Suprapubic skin (tissue), 4 donors: Measurements from ENCODE around the gene SLC6A7. TPM values are rescaled to one million over a fixed set of nuclear protein-coding genes. Genes with fewer than 3 reads are reported as not detected.

Experiments used
- DNase-seq, 2 donors: peaks; one replicate each; pipeline ENCODE4 v3.0.0-alpha.2; 2019; ENCODE audit warnings: low spot score in 2 of 2
- H3K27ac ChIP-seq: fragments of 200-600 bp; sonication (generic); one replicate; pipeline ENCODE4 v1.5.1; 2019
- H3K27me3 ChIP-seq: fragments of 200-600 bp; sonication (generic); one replicate; pipeline ENCODE4 v1.5.1; 2019
- H3K36me3 ChIP-seq: fragments of 200-600 bp; sonication (generic); one replicate; pipeline ENCODE4 v1.5.1; 2019
- H3K4me1 ChIP-seq: fragments of 200-600 bp; sonication (generic); one replicate; pipeline ENCODE4 v1.5.1; 2019
- H3K4me3 ChIP-seq: fragments of 200-600 bp; sonication (generic); one replicate; pipeline ENCODE4 v1.5.1; 2019; ENCODE audit warnings: mild to moderate bottlenecking
- H3K9me3 ChIP-seq: fragments of 200-600 bp; sonication (generic); one replicate; pipeline ENCODE4 v1.5.1; 2019
- EP300 ChIP-seq: sonication (generic); formaldehyde crosslinking; IDR thresholded peaks from one replicate; pipeline ENCODE4 v1.6.1; 2017; ENCODE audit warnings: antibody characterized with exemption
- POLR2A ChIP-seq, 2 donors: fragments of 450-650 bp; IDR thresholded peaks; one replicate each; pipeline ENCODE4 v1.6.1; 2017; ENCODE audit warnings: antibody characterized with exemption in 2 of 2, mild to moderate bottlenecking in 2 of 2, moderate library complexity in 2 of 2
- POLR2AphosphoS5 ChIP-seq, 3 donors: sonication (generic); formaldehyde crosslinking; IDR thresholded peaks; one replicate each; pipeline ENCODE4 v1.6.1; 2017; ENCODE audit warnings: antibody characterized with exemption in 3 of 3
- WGBS: methylation state at CpG from one replicate; pipeline ENCODE4 v1.1.5; 2018; 5-methylcytosine and 5-hydroxymethylcytosine counted together
- total RNA-seq, 4 donors: library from RNA; depleted of rRNA; stranded (reverse); fragments of >200 nt; gene quantifications; one replicate each; pipeline ENCODE4 v1.1.0, GENCODE V29; 2016
- TF ChIP-seq, protein P1 (sequence below), 2 donors: fragments of 200-600 bp in 1 of 2; fragments of 450-650 bp in 1 of 2; sonication (generic) in 1 of 2; IDR thresholded peaks; one replicate each; pipeline ENCODE4 v1.5.1; 2016 to 2019; ENCODE audit warnings: antibody characterized with exemption in 2 of 2, mild to moderate bottlenecking in 1 of 2, moderate library complexity in 1 of 2

The SLC6A7 gene
- total RNA-seq, 4 donors from 2014 or later: not detected

DNA sequence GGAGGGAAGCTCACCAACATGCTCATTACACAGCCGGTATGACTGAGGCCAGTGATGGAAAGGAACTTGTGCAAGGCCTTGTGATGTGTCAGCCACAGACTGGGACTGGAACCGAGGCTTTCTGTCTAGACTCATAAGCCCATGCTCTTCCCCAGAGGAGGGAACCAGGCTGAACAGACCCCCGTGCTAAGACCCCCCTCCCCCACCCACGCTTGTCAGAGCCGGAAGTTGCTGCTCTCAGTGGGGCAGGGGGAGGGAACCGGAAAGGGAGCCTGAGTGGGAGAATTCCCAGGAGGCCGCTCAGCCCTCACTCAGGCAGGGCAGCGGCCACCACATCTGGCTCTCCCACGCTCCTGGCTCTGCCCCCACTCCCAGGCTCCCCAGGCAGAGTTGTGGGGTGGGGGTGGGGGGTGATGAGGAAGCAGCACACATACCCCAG, 30.1 kb upstream of the SLC6A7 start:
- no peak for TF ChIP-seq POLR2A (IDR thresholded peaks at IDR 0.05)
- TF ChIP-seq POLR2AphosphoS5 (IDR thresholded peaks at IDR 0.05): no peak
- no peak for TF ChIP-seq EP300
- TF ChIP-seq, protein P1, sequence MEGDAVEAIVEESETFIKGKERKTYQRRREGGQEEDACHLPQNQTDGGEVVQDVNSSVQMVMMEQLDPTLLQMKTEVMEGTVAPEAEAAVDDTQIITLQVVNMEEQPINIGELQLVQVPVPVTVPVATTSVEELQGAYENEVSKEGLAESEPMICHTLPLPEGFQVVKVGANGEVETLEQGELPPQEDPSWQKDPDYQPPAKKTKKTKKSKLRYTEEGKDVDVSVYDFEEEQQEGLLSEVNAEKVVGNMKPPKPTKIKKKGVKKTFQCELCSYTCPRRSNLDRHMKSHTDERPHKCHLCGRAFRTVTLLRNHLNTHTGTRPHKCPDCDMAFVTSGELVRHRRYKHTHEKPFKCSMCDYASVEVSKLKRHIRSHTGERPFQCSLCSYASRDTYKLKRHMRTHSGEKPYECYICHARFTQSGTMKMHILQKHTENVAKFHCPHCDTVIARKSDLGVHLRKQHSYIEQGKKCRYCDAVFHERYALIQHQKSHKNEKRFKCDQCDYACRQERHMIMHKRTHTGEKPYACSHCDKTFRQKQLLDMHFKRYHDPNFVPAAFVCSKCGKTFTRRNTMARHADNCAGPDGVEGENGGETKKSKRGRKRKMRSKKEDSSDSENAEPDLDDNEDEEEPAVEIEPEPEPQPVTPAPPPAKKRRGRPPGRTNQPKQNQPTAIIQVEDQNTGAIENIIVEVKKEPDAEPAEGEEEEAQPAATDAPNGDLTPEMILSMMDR (IDR thresholded peaks at IDR 0.05): no peak
- Histone ChIP-seq H3K4me3 (no peak overlapping the region), H3K36me3 (no peaks in the 10 kb centered on the region), H3K9me3 (no peaks in the 10 kb centered on the region), H3K27ac (peak overlapping the region; percentile 86), H3K4me1 (peaks cover 58% of the 10 kb centered on the region), H3K27me3 (peaks cover 7% of the 10 kb centered on the region)
- DNase-seq: no peak
- 61% methylated on average over 9 of the region's 9 CpGs for WGBS

DNA sequence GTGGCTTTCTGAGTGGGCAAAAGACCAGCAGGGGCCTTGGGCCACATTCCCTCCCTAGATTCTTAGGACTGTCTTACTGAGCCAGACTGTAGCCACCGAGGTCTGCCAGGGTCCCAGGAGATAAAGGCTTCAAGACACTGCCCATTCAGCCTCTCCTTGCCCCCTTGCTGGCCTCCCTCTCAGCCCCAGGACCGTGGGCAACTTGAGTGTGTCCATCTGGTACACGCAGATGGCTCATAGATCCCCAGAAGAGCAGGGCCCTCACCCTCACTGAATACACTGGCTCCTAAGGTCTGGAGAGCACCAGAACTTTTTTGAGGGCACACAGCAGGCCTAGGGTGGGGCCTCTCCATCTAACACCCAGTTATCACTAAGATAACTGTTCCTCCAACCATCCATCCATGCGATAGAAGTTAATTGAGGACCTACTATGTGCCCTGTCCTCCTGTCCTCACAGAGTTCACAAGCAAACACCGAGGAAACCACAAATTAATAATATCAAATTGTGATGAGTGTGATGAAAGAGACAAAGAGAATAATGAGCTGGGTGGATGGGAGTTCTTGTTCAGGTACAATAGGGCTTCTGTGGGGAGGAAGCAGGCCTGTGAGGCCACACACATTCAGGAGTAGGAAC, 29.3 kb upstream of the SLC6A7 start:
- Histone ChIP-seq H3K36me3 (no peaks in the 10 kb centered on the region), H3K27ac (peak overlapping the region; percentile 86), H3K9me3 (no peaks in the 10 kb centered on the region), H3K4me1 (peaks cover 55% of the 10 kb centered on the region), H3K4me3 (no peak overlapping the region), H3K27me3 (peaks cover 4% of the 10 kb centered on the region)
- WGBS: 78% methylated on average over 5 of the region's 5 CpGs
- TF ChIP-seq POLR2AphosphoS5 (IDR thresholded peaks at IDR 0.05): no peak
- no peak for TF ChIP-seq POLR2A (IDR thresholded peaks at IDR 0.05)
- TF ChIP-seq EP300: no peak
- TF ChIP-seq, protein P1 (IDR thresholded peaks at IDR 0.05): no peak
- DNase-seq: no peak

DNA sequence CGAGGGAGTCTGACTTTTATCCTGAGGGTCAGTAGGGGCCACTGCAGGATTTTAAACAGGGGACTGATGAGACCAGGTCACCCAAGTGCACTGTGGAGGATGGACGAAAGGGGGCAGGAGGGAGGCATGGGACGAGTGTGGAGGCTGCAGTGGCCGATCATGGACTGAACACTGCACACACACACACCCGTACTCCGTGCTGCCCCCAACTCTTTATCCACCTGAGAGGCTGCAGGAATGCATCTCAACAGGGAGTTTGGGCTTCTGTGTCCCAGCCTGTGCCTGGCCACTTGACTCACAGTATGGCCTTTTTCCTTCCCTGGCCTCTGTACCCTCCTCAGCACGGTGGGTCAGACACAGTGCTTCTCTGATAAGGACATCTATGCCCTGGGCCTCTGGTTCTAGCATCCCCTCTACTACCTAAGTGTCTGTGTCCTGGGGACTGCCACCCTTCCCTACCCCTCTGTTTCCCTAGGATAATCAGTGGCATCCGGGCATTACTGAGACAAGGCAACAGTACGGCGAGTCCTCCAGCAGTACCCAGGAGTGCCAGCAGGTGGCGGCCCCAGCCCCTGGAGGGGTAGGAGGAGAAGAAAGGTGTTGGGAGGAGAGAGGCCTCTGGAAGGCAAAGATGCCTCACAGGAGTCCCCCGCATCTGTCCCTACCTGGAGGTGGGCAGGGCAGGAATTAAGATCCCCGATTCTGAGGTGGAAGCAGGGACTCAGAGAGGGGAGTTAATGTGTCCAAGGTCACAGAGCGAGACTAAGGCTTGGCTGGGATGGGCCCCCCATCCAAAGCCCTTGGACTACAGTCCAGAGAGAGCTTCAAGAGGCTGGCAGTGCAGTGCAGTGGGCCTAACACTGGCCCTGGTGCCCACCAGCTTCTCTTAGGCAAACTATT, 28.4 kb upstream of the SLC6A7 start:
- 45% methylated on average over 14 of the region's 14 CpGs for WGBS
- TF ChIP-seq EP300 (no peak), POLR2AphosphoS5 (IDR thresholded peaks at IDR 0.05) (no peak)
- TF ChIP-seq, protein P1 (IDR thresholded peaks at IDR 0.05): peak; percentile 91 to 95
- Histone ChIP-seq H3K4me1 (peaks cover 46% of the 10 kb centered on the region), H3K27ac (peak overlapping the region; percentile 10), H3K27me3 (peaks cover 5% of the 10 kb centered on the region), H3K4me3 (no peak overlapping the region), H3K9me3 (no peaks in the 10 kb centered on the region), H3K36me3 (no peaks in the 10 kb centered on the region)
- DNase-seq: peak; percentile 92

DNA sequence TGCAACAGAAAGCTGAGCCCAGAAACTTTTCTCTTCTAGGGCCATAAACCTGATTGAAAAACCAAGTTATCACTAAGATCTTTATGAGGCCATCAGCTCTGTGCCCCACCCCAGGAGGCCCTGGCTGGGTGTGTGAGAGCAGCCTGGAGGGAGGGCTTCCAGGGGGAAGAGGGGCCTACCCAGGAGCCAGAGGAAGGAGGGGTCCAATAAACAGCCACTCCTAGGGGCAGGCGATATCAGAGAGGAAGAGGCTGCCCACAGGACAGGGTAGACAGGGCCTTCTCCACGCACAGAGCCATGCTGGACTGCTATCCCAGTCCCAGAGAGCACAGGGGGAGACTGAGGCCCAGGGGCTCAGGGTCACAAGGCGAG, 27.7 kb upstream of the SLC6A7 start:
- H3K27ac ChIP-seq: no peak overlapping the region

More for the DNA sequence above, 27.7 kb upstream of the SLC6A7 start:
- Histone ChIP-seq H3K36me3 (no peaks in the 10 kb centered on the region), H3K27me3 (peaks cover 11% of the 10 kb centered on the region), H3K4me3 (no peak overlapping the region), H3K4me1 (peaks cover 51% of the 10 kb centered on the region), H3K9me3 (no peaks in the 10 kb centered on the region)
- DNase-seq: no peak
- 75% methylated on average over 3 of the region's 3 CpGs for WGBS
- TF ChIP-seq POLR2A (IDR thresholded peaks at IDR 0.05) (no peak), EP300 (no peak), POLR2AphosphoS5 (IDR thresholded peaks at IDR 0.05) (no peak)
- TF ChIP-seq, protein P1 (IDR thresholded peaks at IDR 0.05): no peak
